Activated CD4-positive, alpha-beta T cell treated with anti-CD3 and anti-CD28 coated beads, Interleukin-2, amount 10 ng/mL, durations not matched to agents 7 days and 5 days (primary cell): Measurements from ENCODE around the gene RAD54L. TPM values are rescaled to one million over a fixed set of nuclear protein-coding genes. Genes with fewer than 3 reads are reported as not detected.
"Not testable (repeated sequence)": the region's sequence is repeated elsewhere in the genome, so short reads cannot be mapped to it uniquely, and the experiment has no call there.

Source experiments
- CTCF ChIA-PET: fragments of 350-600 bp; sonication (Branson Sonifier 250); formaldehyde crosslinking; loops from one replicate; lab custom pipeline; 2021; ENCODE audit warnings: antibody characterized with exemption; lab: Charles Lee
- POLR2A ChIA-PET: fragments of 350-600 bp; sonication (Branson Sonifier 250); formaldehyde crosslinking; loops from one replicate; lab custom pipeline; 2021; ENCODE audit warnings: antibody characterized with exemption; lab: Charles Lee
- DNase-seq: peaks from one replicate; pipeline ENCODE4 v3.0.0-alpha.2; 2020
- H3K27ac Mint-ChIP-seq: one replicate; pipeline ENCODE4 v1.8.0; 2021; ENCODE audit warnings: mild to moderate bottlenecking, moderate library complexity, mixed read lengths
- H3K27me3 Mint-ChIP-seq: one replicate; pipeline ENCODE4 v1.8.0; 2021; ENCODE audit warnings: mixed read lengths
- H3K36me3 Mint-ChIP-seq: one replicate; pipeline ENCODE4 v1.8.0; 2021; ENCODE audit warnings: low read depth, mixed read lengths
- H3K4me1 Mint-ChIP-seq: one replicate; pipeline ENCODE4 v1.8.0; 2021; ENCODE audit warnings: mixed read lengths
- H3K4me3 Mint-ChIP-seq: one replicate; pipeline ENCODE4 v1.8.0; 2021; ENCODE audit warnings: mild to moderate bottlenecking, moderate library complexity, mixed read lengths
- H3K9me3 Mint-ChIP-seq: one replicate; pipeline ENCODE4 v1.8.0; 2021; ENCODE audit warnings: mixed read lengths
- total RNA-seq, 2 experiments: library from RNA; stranded (reverse); gene quantifications; one replicate each; pipeline ENCODE4 v1.2.3, GENCODE V29; 2021

The RAD54L gene
- total RNA-seq, 2 experiments from 2014 or later, result 46.7 to 54.0 TPM

DNA sequence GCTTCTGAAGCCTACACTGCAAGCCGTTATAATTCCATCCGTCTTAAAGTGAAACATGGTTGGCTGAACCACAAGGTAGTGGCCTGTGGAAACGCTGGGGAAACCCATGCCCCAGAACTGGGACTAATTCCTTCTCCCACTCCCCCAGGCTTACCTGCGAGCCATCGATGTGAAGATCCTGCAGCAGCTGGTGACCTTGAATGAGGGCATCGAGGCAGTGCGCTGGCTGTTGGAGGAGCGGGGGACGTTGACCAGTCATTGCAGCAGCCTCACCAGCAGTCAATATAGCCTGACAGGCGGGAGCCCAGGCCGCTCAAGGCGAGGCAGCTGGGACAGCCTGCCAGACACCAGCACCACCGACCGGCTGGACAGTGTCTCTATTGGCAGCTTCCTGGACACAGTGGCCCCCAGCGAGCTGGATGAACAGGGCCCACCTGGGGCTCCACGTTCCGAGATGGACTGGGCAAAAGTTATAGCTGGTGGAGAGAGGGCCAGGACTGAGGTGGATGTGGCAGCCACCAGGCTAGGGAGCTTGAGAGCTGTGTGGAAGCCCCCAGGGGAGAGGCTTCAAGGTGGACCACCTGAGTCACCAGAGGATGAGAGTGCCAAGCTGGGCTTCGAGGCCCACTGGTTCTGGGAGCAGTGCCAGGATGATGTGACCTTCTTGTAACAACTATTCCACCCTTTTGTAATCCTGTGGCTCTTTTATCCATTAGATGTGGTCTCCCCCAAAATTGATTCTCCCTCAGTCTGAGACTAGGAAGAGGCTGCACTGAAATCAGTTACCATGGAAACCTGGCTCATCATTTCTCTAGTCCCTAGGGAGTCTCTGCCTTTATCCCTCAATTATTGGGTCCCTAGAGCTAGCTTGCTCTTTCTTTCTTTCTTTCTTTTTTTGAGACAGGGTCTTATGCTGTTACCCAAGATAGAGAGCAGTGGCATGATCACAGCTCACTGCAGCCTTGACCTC lies 27.7 kb upstream of the RAD54L start:
- no peak overlapping the region for H3K27ac Mint-ChIP-seq
- H3K4me1 Mint-ChIP-seq, result peaks cover 3% of the 10 kb centered on the region
- DNase-seq, result no peak
- peaks cover 2% of the 10 kb centered on the region for H3K27me3 Mint-ChIP-seq
- ChIA-PET CTCF (interaction anchor here (0.6 to 1.1 kb wide), 7 partner anchors 13 to 1201 kb away, joined by 3 to 4 read pairs (median 3); no protein-coding TSS in a partner anchor), POLR2A (no interaction called here)
- H3K36me3 Mint-ChIP-seq, result no peaks in the 10 kb centered on the region
- H3K9me3 Mint-ChIP-seq, result no peaks in the 10 kb centered on the region
- H3K4me3 Mint-ChIP-seq, result no peak overlapping the region

GRCh38 chr1:46220808-46221207 lies 26.8 kb upstream of the RAD54L start:
- ChIA-PET CTCF (interaction anchor here (0.9 to 1.5 kb wide), 2 partner anchors 18 to 109 kb away, joined by 3 to 4 read pairs; partner anchors contain the start of gene LURAP1), POLR2A (no interaction called here)
- Mint-ChIP-seq H3K9me3 (no peaks in the 10 kb centered on the region), H3K4me3 (no peak overlapping the region), H3K4me1 (peaks cover 3% of the 10 kb centered on the region), H3K36me3 (no peaks in the 10 kb centered on the region), H3K27me3 (peaks cover 2% of the 10 kb centered on the region), H3K27ac (no peak overlapping the region)
- no peak for DNase-seq

DNA sequence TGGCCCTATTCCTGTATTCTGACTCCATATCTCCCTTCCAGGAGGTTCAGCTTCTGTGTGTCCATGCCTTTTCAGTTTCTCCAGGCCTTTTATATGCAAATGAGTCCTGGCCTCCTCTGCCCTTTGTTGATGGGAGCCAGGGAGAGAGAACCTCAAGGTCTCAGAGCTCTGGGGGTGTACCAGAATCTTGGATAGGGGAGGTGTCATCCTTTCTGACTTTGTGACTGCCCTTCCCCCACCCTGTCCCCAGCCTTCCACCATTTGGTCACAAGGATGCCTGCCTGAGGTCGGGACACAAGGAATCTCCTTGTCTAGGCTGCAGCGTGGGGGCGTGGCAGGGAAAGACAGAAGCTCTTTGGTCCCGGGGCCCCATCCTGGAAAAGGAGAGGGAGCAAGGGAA lies 25.8 kb upstream of the RAD54L start:
- CTCF ChIA-PET, result interaction anchor here (1.0 to 1.5 kb wide), 2 partner anchors 19 to 27 kb away, joined by 3 to 4 read pairs; partner anchors contain the start of gene LURAP1
- H3K27ac Mint-ChIP-seq, result no peak overlapping the region

DNA sequence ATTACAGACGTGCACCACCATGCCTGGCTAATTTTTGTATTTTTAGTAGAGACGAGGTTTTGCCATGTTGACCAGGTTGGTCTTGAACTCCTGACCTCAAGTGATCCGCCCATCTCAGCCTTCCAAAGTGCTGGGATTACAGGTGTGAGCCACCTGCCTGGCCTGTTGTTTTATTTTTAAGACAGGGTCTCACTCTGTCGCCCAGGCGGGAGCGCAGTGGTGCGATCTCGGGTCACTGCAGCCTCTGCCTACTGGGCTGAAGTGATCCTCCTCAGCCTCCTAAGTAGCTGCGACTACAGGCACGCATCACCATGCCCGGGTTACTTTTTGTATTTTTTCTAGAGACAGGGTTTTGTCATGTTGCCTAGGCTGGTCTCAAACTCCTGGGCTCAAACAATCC lies 24.5 kb upstream of the RAD54L start:
- H3K4me1 Mint-ChIP-seq, H3K27ac Mint-ChIP-seq, H3K36me3 Mint-ChIP-seq, DNase-seq, POLR2A ChIA-PET, H3K9me3 Mint-ChIP-seq, H3K27me3 Mint-ChIP-seq, H3K4me3 Mint-ChIP-seq: not testable (repeated sequence)
- CTCF ChIA-PET, result interaction anchor here (0.8 to 2.4 kb wide), 17 partner anchors 9 to 221 kb away, joined by 3 to 19 read pairs (median 5); partner anchors contain the start of gene NSUN4

More for the DNA sequence above, 25.8 kb upstream of the RAD54L start:
- no peak overlapping the region for H3K4me3 Mint-ChIP-seq
- H3K9me3 Mint-ChIP-seq, result no peaks in the 10 kb centered on the region
- H3K27me3 Mint-ChIP-seq, result peaks cover 2% of the 10 kb centered on the region
- DNase-seq, result no peak
- POLR2A ChIA-PET, result no interaction called here
- H3K36me3 Mint-ChIP-seq, result no peaks in the 10 kb centered on the region
- peaks cover 3% of the 10 kb centered on the region for H3K4me1 Mint-ChIP-seq

GRCh38 chr1:46223472-46223943 lies 24.1 kb upstream of the RAD54L start:
- Mint-ChIP-seq H3K27ac (no peak overlapping the region), H3K4me3 (no peak overlapping the region), H3K27me3 (no peaks in the 10 kb centered on the region), H3K4me1 (peaks cover 4% of the 10 kb centered on the region), H3K9me3 (no peaks in the 10 kb centered on the region), H3K36me3 (no peaks in the 10 kb centered on the region)
- ChIA-PET POLR2A (no interaction called here), CTCF (interaction anchor here (0.6 to 2.4 kb wide), 22 partner anchors 10 to 221 kb away, joined by 3 to 19 read pairs (median 4); partner anchors contain the start of gene NSUN4)
- peak; percentile 71 for DNase-seq

DNA sequence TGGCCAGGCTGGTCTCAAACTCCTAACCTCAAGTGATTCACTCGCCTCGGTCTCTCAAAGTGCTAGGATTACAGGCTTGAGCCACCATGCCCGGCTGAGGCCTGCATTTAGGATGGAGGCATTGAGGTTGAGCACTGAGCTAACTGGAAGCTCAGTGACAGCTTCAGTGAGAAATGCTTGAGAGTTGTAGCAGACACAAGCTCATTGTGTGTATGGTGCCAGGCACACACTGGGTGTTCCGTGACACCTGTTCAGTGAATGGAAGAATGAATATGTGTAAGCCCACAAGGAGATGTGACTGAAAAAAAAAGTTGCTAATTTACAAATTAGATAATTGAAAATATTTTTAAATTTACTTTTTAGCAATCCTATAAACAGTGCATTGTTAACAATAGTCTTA lies 22.6 kb upstream of the RAD54L start:
- H3K4me3 Mint-ChIP-seq, result no peak overlapping the region
- no peak overlapping the region for H3K27ac Mint-ChIP-seq
- H3K27me3 Mint-ChIP-seq, result no peaks in the 10 kb centered on the region
- CTCF ChIA-PET, result interaction anchor here (1.2 to 2.4 kb wide), 4 partner anchors 34 to 189 kb away, joined by 3 to 19 read pairs (median 5); no protein-coding TSS in a partner anchor
- H3K9me3 Mint-ChIP-seq, result no peaks in the 10 kb centered on the region
- peaks cover 10% of the 10 kb centered on the region for H3K4me1 Mint-ChIP-seq
- H3K36me3 Mint-ChIP-seq, result no peaks in the 10 kb centered on the region
- POLR2A ChIA-PET, result no interaction called here
- no peak for DNase-seq

GRCh38 chr1:46231231-46231630 lies 16.3 kb upstream of the RAD54L start:
- H3K4me3 Mint-ChIP-seq, H3K27ac Mint-ChIP-seq, H3K36me3 Mint-ChIP-seq, POLR2A ChIA-PET, DNase-seq, H3K9me3 Mint-ChIP-seq, H3K4me1 Mint-ChIP-seq, H3K27me3 Mint-ChIP-seq: not testable (repeated sequence)
- CTCF ChIA-PET, result interaction anchor here (0.6 kb wide), 2 partner anchors 13 to 541 kb away, joined by 5 to 6 read pairs; no protein-coding TSS in a partner anchor

DNA sequence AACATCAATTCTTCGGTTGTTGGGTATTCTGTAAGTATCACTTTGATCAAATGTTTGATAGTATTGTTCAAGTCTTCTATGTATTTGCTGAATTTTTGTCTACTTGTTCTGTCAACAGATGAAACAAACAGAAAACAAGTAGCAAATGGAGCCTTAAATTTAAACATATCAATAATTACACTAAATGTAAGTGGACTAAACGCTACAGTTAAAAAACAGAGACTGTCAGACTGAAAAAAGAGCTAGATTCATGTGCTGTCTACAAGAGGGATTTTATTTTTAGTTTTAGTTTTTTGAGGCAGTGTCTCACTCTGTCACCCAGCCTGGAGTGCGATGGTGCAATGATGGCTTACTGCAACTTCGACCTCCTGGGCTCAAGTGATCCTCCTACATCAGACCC lies 10.7 kb upstream of the RAD54L start:
- CTCF ChIA-PET, result no interaction called here
- no peak overlapping the region for H3K27ac Mint-ChIP-seq
- no peaks in the 10 kb centered on the region for H3K27me3 Mint-ChIP-seq
- DNase-seq, result no peak
- peaks cover 5% of the 10 kb centered on the region for H3K9me3 Mint-ChIP-seq
- H3K36me3 Mint-ChIP-seq, result no peaks in the 10 kb centered on the region
- no peak overlapping the region for H3K4me3 Mint-ChIP-seq
- H3K4me1 Mint-ChIP-seq, result peaks cover 3% of the 10 kb centered on the region
- POLR2A ChIA-PET, result no interaction called here

- H3K27ac Mint-ChIP-seq, DNase-seq, H3K36me3 Mint-ChIP-seq, CTCF ChIA-PET, H3K4me3 Mint-ChIP-seq, H3K4me1 Mint-ChIP-seq, H3K27me3 Mint-ChIP-seq, POLR2A ChIA-PET, H3K9me3 Mint-ChIP-seq: not testable (repeated sequence)
These were observed 8.7 kb upstream of the RAD54L start for GRCh38 chr1:46238865-46239264.

DNA sequence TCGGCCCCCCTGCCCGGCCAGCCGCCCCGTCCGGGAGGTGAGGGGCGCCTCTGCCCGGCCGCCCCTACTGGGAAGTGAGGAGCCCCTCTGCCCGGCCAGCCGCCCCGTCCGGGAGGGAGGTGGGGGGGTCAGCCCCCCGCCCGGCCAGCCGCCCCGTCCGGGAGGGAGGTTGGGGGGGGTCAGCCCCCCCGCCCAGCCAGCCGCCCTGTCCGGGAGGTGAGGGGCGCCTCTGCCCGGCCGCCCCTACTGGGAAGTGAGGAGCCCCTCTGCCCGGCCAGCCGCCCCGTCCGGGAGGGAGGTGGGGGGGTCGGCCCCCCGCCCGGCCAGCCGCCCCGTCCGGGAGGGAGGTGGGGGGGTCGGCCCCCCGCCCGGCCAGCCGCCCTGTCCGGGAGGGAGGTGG lies 5.8 kb upstream of the RAD54L start:
- H3K4me1 Mint-ChIP-seq, result peaks cover 11% of the 10 kb centered on the region
- H3K9me3 Mint-ChIP-seq, H3K27me3 Mint-ChIP-seq, DNase-seq, H3K36me3 Mint-ChIP-seq, CTCF ChIA-PET, H3K4me3 Mint-ChIP-seq, POLR2A ChIA-PET, H3K27ac Mint-ChIP-seq: not testable (repeated sequence)

GRCh38 chr1:46242918-46243317 lies 4.6 kb upstream of the RAD54L start:
- Mint-ChIP-seq H3K27me3 (no peaks in the 10 kb centered on the region), H3K4me3 (no peak overlapping the region), H3K27ac (no peak overlapping the region), H3K36me3 (peaks cover under 1% of the 10 kb centered on the region), H3K9me3 (peaks cover 5% of the 10 kb centered on the region), H3K4me1 (peaks cover 17% of the 10 kb centered on the region)
- ChIA-PET POLR2A (no interaction called here), CTCF (interaction anchor here (2.9 kb wide), 1 partner anchor 98 kb away, joined by 16 read pairs; the partner anchor contains the start of gene NSUN4)
- DNase-seq, result no peak

- H3K36me3 Mint-ChIP-seq, POLR2A ChIA-PET, H3K27ac Mint-ChIP-seq, DNase-seq, H3K4me3 Mint-ChIP-seq, H3K27me3 Mint-ChIP-seq, H3K9me3 Mint-ChIP-seq: not testable (repeated sequence)
- CTCF ChIA-PET, result interaction anchor here (0.6 to 2.9 kb wide), 2 partner anchors 74 to 97 kb away, joined by 4 to 16 read pairs; partner anchors contain the start of gene NSUN4
- H3K4me1 Mint-ChIP-seq, result peaks cover 26% of the 10 kb centered on the region
These were observed 3.7 kb upstream of the RAD54L start for GRCh38 chr1:46243831-46244230.
